Breast epithelium (tissue), 4 donors: ENCODE data around the gene CNTN5. TPM values are rescaled to one million over a fixed set of nuclear protein-coding genes. Genes with fewer than 3 reads are reported as not detected.

Experiments used
- DNase-seq, 2 donors: peaks; one replicate each; pipeline ENCODE4 v3.0.0-alpha.2; 2019; ENCODE audit warnings: low spot score in 2 of 2
- H3K27ac ChIP-seq, 2 donors: fragments of 200-600 bp; sonication (generic) in 1 of 2; one replicate each; pipeline ENCODE4 v1.5.1; 2016 to 2019; ENCODE audit warnings: mild to moderate bottlenecking in 1 of 2
- H3K27me3 ChIP-seq, 2 donors: fragments of 200-600 bp; sonication (generic) in 1 of 2; one replicate each; pipeline versions ENCODE4 v1.5.1 to v1.6.0; 2017 to 2019; ENCODE audit warnings: control low read depth in 1 of 2, mild to moderate bottlenecking in 1 of 2
- H3K36me3 ChIP-seq: fragments of 200-600 bp; one replicate; pipeline ENCODE4 v1.5.1; 2019
- H3K4me1 ChIP-seq, 2 donors: fragments of 200-600 bp; sonication (generic); one replicate each; pipeline ENCODE4 v1.5.1; 2016 to 2019; ENCODE audit warnings: control low read depth in 1 of 2
- H3K4me3 ChIP-seq, 3 donors: fragments of 200-600 bp; sonication (generic); 1 replicate in 2 of 3; 2 replicates in 1 of 3; pipeline ENCODE4 v1.5.1; 2016 to 2019; ENCODE audit warnings: mild to moderate bottlenecking in 3 of 3, moderate library complexity in 2 of 3
- H3K9me3 ChIP-seq, 2 donors: fragments of 200-600 bp; sonication (generic) in 1 of 2; one replicate each; pipeline ENCODE4 v1.5.1; 2016 to 2019; ENCODE audit warnings: control low read depth in 1 of 2
- CTCF ChIP-seq, 3 donors: fragments of 450-650 bp; IDR thresholded peaks; one replicate each; pipeline ENCODE4 v1.5.1; 2016 to 2017; ENCODE audit warnings: antibody characterized with exemption in 3 of 3, mild to moderate bottlenecking in 3 of 3, moderate library complexity in 3 of 3
- POLR2A ChIP-seq: fragments of 450-650 bp; IDR thresholded peaks from one replicate; pipeline ENCODE4 v1.6.1; 2016; ENCODE audit warnings: antibody characterized with exemption, mild to moderate bottlenecking, moderate library complexity
- POLR2AphosphoS5 ChIP-seq, 3 donors: sonication (generic); formaldehyde crosslinking; IDR thresholded peaks; one replicate each; pipeline ENCODE4 v1.6.1; 2017; ENCODE audit warnings: antibody characterized with exemption in 3 of 3
- intact Hi-C: fragments of 100-400 bp; cut with DNase I; formaldehyde crosslinking; loops from one replicate; pipeline ENCODE4 v1.15.1; 2023; ENCODE audit warnings: low total_unique reads
- total RNA-seq, 3 donors: library from RNA; depleted of rRNA; stranded (reverse); fragments of >200 nt; gene quantifications; one replicate each; pipeline ENCODE4 v1.1.0, GENCODE V29; 2016

CNTN5 gene
- total RNA-seq, 3 donors from 2014 or later = not detected

GRCh38 chr11:99452075-99452474 is 431.3 kb downstream of the CNTN5 start:
- TF ChIP-seq CTCF (IDR thresholded peaks at IDR 0.05) (no peak), POLR2AphosphoS5 (IDR thresholded peaks at IDR 0.05) (no peak), POLR2A (no peak)
- intact Hi-C loops = no loop called here
- H3K4me1 ChIP-seq = no peaks in the 10 kb centered on the region
- H3K27me3 ChIP-seq = no peaks in the 10 kb centered on the region
- no peak for DNase-seq
- no peak overlapping the region for H3K27ac ChIP-seq
- no peaks in the 10 kb centered on the region for H3K36me3 ChIP-seq
- no peak overlapping the region for H3K4me3 ChIP-seq
- no peaks in the 10 kb centered on the region for H3K9me3 ChIP-seq

- no peak for DNase-seq
- TF ChIP-seq CTCF (IDR thresholded peaks at IDR 0.05) (no peak), POLR2AphosphoS5 (IDR thresholded peaks at IDR 0.05) (no peak)
- Histone ChIP-seq H3K27ac (no peak overlapping the region), H3K4me3 (no peak overlapping the region), H3K4me1 (no peaks in the 10 kb centered on the region), H3K27me3 (no peaks in the 10 kb centered on the region), H3K36me3 (no peaks in the 10 kb centered on the region), H3K9me3 (no peaks in the 10 kb centered on the region)
- intact Hi-C loops = no loop called here
Observed at GRCh38 chr11:99461913-99462312, 441.2 kb downstream of the CNTN5 start.

GRCh38 chr11:99464985-99465384 is 444.2 kb downstream of the CNTN5 start:
- H3K4me1 ChIP-seq = no peaks in the 10 kb centered on the region
- no peaks in the 10 kb centered on the region for H3K27me3 ChIP-seq
- H3K9me3 ChIP-seq = no peaks in the 10 kb centered on the region

GRCh38 chr11:99489581-99489980 is 468.8 kb downstream of the CNTN5 start:
- DNase-seq = no peak
- Histone ChIP-seq H3K4me1 (no peaks in the 10 kb centered on the region), H3K36me3 (no peaks in the 10 kb centered on the region), H3K27me3 (no peaks in the 10 kb centered on the region), H3K27ac (no peak overlapping the region), H3K9me3 (no peaks in the 10 kb centered on the region), H3K4me3 (no peak overlapping the region)
- intact Hi-C loops = no loop called here
- no peak for TF ChIP-seq CTCF (IDR thresholded peaks at IDR 0.05)
- no peak for TF ChIP-seq POLR2A
- TF ChIP-seq POLR2AphosphoS5 (IDR thresholded peaks at IDR 0.05) = no peak

More at GRCh38 chr11:99464985-99465384, 444.2 kb downstream of the CNTN5 start:
- H3K27ac ChIP-seq = no peak overlapping the region
- no peak overlapping the region for H3K4me3 ChIP-seq
- no peak for DNase-seq
- intact Hi-C loops = no loop called here
- TF ChIP-seq POLR2A (no peak), POLR2AphosphoS5 (IDR thresholded peaks at IDR 0.05) (no peak), CTCF (IDR thresholded peaks at IDR 0.05) (no peak)
- no peaks in the 10 kb centered on the region for H3K36me3 ChIP-seq

- H3K4me1 ChIP-seq = no peaks in the 10 kb centered on the region
- TF ChIP-seq POLR2A = no peak
- no peak overlapping the region for H3K4me3 ChIP-seq
- no peaks in the 10 kb centered on the region for H3K27me3 ChIP-seq
- intact Hi-C loops = no loop called here
- no peaks in the 10 kb centered on the region for H3K9me3 ChIP-seq
- no peak for DNase-seq
- no peaks in the 10 kb centered on the region for H3K36me3 ChIP-seq
- no peak overlapping the region for H3K27ac ChIP-seq
Observed at GRCh38 chr11:99494065-99494464, 473.3 kb downstream of the CNTN5 start.

GRCh38 chr11:99501655-99502054 is 480.9 kb downstream of the CNTN5 start:
- Histone ChIP-seq H3K27ac (no peak overlapping the region), H3K36me3 (no peaks in the 10 kb centered on the region), H3K4me3 (no peak overlapping the region), H3K27me3 (no peaks in the 10 kb centered on the region), H3K9me3 (no peaks in the 10 kb centered on the region), H3K4me1 (no peaks in the 10 kb centered on the region)
- no peak for DNase-seq
- intact Hi-C loops = no loop called here
- TF ChIP-seq POLR2AphosphoS5 (IDR thresholded peaks at IDR 0.05) = no peak
- no peak for TF ChIP-seq POLR2A
- no peak for TF ChIP-seq CTCF (IDR thresholded peaks at IDR 0.05)
